Cardiac fibroblast (primary cell): ENCODE data around the gene DZIP3.
A peak's percentile ranks its signal among the peaks of the same experiment; 100 is the strongest.

Source experiments
- DNase-seq, 2 donors: peaks; one replicate each; pipeline versions ENCODE4 v3.0.0 to v3.0.0-alpha.2; 2010; ENCODE audit warnings: low read depth in 2 of 2
- H3K4me3 ChIP-seq, 2 donors: replicated peaks in 1 of 2; 1 replicate in 1 of 2; 2 replicates in 1 of 2; pipeline ENCODE4 v1.5.1; 2011; ENCODE audit warnings: low read depth in 2 of 2, low read length in 2 of 2, mild to moderate bottlenecking in 2 of 2, moderate library complexity in 1 of 2
- TF ChIP-seq, protein P1 (sequence below): IDR thresholded peaks from one replicate; pipeline ENCODE4 v1.5.1; 2011; ENCODE audit warnings: low read depth, mild to moderate bottlenecking, low read length, inconsistent platforms

Gene DZIP3

DNA sequence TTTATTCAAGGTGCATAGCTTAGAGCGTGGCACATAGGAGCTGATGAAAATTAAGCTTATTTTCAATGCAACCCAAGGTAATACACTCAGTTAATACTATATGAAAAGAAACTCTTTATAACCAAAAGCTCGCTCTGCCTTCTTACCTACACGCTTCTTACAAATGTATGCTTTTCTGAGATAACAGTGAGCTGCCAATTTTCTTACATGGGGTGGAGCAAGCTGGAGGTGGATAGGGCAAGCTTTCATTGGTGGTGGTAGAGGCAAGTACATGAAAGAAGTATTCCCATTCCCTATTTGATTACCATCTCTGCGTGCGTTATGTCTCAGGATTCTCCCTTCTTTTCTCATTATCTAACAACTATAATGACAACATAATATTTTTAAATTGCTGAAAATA lies 8.9 kb downstream of the DZIP3 start:
- TF ChIP-seq, protein P1, sequence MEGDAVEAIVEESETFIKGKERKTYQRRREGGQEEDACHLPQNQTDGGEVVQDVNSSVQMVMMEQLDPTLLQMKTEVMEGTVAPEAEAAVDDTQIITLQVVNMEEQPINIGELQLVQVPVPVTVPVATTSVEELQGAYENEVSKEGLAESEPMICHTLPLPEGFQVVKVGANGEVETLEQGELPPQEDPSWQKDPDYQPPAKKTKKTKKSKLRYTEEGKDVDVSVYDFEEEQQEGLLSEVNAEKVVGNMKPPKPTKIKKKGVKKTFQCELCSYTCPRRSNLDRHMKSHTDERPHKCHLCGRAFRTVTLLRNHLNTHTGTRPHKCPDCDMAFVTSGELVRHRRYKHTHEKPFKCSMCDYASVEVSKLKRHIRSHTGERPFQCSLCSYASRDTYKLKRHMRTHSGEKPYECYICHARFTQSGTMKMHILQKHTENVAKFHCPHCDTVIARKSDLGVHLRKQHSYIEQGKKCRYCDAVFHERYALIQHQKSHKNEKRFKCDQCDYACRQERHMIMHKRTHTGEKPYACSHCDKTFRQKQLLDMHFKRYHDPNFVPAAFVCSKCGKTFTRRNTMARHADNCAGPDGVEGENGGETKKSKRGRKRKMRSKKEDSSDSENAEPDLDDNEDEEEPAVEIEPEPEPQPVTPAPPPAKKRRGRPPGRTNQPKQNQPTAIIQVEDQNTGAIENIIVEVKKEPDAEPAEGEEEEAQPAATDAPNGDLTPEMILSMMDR, result no peak
- no peak for DNase-seq
- no peak overlapping the region for H3K4me3 ChIP-seq

DNA sequence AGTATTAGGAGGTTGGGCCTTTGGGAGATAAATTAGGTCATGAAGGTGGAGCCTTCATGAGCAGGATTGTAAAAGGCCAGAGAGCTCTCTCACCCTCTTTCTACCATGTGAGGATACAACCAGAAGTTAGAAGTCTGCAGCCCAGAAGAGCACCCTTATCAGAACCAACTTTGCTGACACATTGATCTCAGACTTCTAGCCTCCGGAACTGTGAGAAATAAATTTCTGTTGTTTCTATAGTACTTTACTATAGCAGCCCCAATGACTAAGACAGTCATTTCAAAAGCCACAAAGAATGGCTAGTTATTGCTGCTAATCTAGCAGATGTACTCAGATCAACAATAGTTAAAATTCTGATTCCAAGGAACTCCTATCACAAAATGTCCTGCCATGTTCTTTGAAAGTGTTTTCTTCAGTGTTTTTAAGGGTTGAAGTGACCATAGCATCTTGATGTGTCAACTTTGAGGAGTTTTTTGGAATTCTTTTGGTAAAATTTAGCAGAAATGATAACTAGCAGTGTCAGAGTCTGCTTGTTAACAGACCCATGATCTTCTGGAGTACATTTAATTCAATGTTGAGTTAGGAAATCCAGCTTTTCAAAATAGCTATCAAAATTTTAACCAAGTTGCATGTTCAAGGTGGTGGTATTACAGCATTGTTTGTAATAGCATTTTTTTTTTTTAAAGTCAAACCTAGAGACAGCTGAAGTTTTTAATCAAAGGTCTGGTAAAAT lies 10.3 kb downstream of the DZIP3 start:
- no peak for DNase-seq
- H3K4me3 ChIP-seq, result no peak overlapping the region
- TF ChIP-seq, protein P1, result no peak

- no peak overlapping the region for H3K4me3 ChIP-seq
- peak in 1 of 2 donors; percentile 18 for DNase-seq
- TF ChIP-seq, protein P1, result no peak
Observed at GRCh38 chr3:108602249-108602934, 12.9 kb downstream of the DZIP3 start.

DNA sequence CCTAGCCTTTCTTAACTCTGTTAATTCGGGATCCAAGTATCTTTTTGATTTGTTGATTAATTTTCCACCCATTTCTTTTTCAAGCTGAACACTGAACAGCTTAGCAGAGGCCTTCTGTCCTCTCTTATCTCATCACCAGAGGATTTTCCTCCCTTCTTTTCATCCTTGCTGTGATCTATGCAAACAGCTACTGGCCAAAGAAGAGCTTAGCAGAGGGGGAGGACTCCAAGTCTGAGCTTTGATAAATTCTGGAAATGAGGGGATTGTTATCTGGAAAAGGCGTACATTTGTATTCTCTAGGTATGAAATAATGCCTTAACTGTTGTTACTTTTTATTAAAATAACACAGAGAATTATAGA lies 13.4 kb downstream of the DZIP3 start:
- no peak for DNase-seq
- TF ChIP-seq, protein P1, result no peak
- H3K4me3 ChIP-seq, result no peak overlapping the region

- DNase-seq, result peak; percentile 23 to 28
- TF ChIP-seq, protein P1, result no peak
- no peak overlapping the region for H3K4me3 ChIP-seq
Observed at GRCh38 chr3:108603691-108604090, 14.2 kb downstream of the DZIP3 start.

GRCh38 chr3:108605028-108605427 lies 15.5 kb downstream of the DZIP3 start:
- TF ChIP-seq, protein P1, result no peak
- no peak for DNase-seq
- no peak overlapping the region for H3K4me3 ChIP-seq
